Measurements from ENCODE around the gene ARHGAP8.
"Not testable (repeated sequence)": the region's sequence is repeated elsewhere in the genome, so short reads cannot be mapped to it uniquely, and the experiment has no call there.

The ARHGAP8 gene

DNA sequence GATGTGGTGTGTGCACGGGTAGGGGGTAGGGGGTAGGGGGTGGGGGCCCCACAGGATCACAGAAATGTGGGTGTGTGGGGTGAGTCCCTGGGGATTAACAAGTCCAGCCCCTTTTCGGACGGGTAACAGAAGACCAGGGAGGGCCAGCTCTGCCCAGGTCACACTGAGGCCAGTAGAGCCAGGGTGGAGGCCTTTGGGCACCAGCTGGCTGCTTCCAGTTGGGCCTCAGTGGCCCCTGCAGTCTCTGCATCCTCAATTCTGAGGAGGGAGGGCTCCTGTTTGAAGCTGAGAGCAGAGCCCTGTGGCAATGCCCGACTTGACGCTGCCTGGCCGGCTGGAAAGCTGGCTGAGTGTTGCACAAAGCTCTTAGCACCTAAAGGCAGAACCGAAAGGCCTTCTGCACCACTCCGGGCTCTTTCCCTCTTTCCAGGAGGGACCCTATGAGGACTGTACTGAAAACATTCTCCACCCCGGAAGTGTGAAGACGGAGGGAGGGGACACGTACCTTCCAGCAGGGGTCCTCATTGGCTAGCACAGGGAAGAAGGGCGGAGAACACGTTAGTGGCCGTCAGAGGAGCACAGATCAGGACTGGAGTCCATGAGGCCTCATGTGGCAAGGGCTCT lies 137.0 kb downstream of the ARHGAP8 start:
- DNase-seq (ENCODE audit: low read depth), result no peak

GRCh38 chr22:44890416-44891292 lies 138.3 kb downstream of the ARHGAP8 start:
- no peak for DNase-seq (ENCODE audit: low read depth)

GRCh38 chr22:44891293-44891747 lies 138.9 kb downstream of the ARHGAP8 start:
- DNase-seq (ENCODE audit: low read depth), result no peak

DNA sequence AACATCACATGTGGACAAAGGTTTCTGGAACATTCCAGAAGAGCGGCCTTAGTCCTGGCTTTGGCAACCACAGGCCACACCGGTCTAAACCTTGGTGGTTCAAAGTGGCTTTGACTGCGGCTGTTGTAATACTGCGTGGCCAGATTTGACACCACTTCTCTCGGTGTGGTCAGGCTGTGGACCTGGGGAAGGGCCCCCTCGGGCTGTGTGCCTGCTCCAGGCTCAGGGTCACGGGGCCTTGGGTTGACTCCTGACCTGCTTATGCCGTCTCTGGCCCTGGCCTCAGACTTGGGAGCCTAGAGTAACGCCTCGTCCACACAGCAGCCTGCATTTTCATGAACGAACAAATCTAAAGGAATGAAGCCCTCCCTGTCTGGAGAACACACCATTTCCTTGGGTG lies 139.4 kb downstream of the ARHGAP8 start:
- DNase-seq (ENCODE audit: low read depth), result no peak

- no peak for DNase-seq (ENCODE audit: low read depth)
Measured at GRCh38 chr22:44892243-44892642, 139.9 kb downstream of the ARHGAP8 start.

GRCh38 chr22:44892803-44893730 lies 140.7 kb downstream of the ARHGAP8 start:
- no peak for DNase-seq (ENCODE audit: low read depth)

- no peak for DNase-seq (ENCODE audit: low read depth)
Measured at GRCh38 chr22:44893731-44894080, 141.3 kb downstream of the ARHGAP8 start.

DNA sequence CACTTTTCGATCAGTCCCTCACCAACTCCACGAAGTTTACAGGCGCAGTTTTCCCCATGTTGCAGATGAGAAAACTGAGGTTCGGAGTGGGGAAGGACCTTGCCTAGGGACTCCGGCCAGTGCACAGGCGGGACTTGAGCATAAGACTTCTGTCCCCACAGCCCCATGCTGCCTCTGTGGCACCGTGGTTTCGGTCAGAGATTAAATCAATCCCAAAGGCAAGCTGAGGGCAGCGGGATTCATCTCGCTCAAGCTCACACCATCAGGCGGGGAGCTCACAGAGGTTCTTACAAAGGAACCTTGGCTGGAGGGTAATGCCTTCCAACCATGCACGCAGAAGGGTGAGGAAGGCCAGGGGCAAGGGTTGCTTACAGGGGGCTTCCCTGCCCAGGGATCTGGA lies 141.9 kb downstream of the ARHGAP8 start:
- no peak for DNase-seq (ENCODE audit: low read depth)

- DNase-seq (ENCODE audit: low read depth), result no peak
Measured at GRCh38 chr22:44894782-44895181, 142.4 kb downstream of the ARHGAP8 start.

- no peak for DNase-seq (ENCODE audit: low read depth)
Measured at GRCh38 chr22:44895296-44896055, 143.1 kb downstream of the ARHGAP8 start.

GRCh38 chr22:44898236-44898635 lies 145.9 kb downstream of the ARHGAP8 start:
- no peak for DNase-seq (ENCODE audit: low read depth)

- no peak for DNase-seq (ENCODE audit: low read depth)
Measured at GRCh38 chr22:44901301-44901700, 148.9 kb downstream of the ARHGAP8 start.

- not testable (repeated sequence) for DNase-seq (ENCODE audit: low read depth)
Measured at GRCh38 chr22:44903164-44903563, 150.8 kb downstream of the ARHGAP8 start.

DNA sequence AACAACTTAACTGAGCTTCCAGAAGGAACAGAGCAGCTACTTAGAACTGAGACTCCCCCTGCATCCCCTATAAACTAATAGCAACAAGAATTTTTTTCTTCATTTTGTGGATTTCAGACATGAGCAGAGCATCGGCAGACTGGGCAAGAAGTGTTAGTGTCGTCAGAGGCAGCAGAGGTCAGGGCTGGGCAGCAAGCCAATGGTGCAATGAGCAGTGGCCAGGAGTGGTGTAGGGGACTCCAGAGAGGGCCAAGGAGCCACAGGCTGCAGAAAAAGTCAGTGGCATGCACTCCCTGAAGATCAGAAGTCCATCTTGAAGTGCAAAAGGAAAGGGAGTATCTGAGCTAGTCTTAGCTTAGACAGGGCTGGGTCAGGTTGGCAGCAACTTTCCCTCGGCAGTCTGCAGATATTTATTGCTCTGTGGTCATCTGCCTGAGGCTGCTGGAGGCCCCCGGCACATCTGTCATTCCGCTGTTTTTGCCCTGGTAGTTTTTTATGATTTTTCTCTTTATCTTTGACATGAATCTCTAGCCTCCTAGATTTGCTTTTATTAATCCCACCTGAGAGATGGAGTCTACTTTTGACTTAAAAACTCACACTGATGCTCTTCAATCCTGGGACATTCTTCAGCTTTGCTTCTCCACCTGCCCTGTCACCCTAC lies 152.2 kb downstream of the ARHGAP8 start:
- not testable (repeated sequence) for DNase-seq (ENCODE audit: low read depth)

DNA sequence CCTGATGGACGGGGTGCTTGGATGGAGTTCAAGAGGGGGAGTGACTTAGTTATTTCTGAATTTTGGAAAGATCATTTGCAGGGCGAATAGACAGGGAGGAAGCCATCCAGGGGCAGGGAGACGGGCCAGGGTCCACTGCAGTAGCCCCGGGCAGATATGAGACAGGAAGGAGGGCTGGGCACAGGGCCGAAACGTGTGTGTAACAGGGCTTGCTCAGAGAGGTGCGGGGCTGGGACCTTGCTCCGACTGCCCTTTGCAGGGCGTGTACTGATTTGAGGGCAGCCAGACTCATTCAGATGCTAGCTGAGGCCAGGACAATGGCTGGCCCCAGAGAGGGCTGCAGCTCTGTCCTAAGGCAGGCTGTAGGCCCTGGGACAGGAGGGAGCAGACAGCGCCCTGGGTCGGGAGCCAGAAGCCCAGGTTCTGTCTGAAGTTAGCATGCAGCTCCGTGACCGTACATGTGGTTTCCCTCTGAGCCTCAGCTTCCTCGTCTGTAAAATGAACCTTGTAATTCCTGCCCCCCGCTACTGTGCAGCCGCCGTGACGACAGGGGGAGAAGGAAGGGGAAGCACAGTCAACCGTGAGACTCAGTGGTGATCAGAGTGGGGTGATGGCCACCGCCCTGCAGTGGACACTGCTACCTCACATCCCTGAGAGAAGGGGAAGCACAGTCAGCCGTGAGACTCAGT lies 154.0 kb downstream of the ARHGAP8 start:
- no peak for DNase-seq (ENCODE audit: low read depth)

DNA sequence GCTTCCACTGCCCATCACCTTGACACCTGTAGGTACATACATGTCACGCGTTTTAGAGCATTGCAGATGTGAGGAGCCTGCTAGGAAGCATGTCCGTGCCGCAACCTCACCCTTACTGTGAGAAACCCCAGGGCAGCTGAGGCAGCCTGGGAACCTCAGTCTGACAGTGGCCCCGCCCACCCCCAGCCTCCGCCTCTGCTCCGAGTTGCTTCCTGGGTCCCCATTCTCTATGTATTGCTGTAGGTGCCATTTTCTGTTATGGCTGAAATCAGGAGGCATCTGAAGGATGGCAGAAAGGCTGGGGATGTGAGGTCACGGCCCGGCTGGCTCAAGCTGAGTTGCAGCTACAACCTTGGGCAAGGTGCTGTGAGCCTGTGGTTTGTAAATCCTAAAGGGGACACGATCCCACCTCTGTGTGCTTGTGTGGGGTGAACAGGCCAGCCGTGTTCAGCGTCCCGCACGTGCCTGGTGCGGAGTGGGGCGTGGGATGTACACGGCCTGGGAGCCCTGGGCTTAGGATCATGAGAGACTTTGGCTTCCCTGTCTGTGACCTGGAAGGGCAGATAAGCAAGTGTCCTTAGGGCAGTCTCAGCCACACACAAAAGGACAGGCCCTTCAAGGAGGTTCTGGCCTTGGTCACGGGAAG lies 154.7 kb downstream of the ARHGAP8 start:
- no peak for DNase-seq (ENCODE audit: low read depth)

DNA sequence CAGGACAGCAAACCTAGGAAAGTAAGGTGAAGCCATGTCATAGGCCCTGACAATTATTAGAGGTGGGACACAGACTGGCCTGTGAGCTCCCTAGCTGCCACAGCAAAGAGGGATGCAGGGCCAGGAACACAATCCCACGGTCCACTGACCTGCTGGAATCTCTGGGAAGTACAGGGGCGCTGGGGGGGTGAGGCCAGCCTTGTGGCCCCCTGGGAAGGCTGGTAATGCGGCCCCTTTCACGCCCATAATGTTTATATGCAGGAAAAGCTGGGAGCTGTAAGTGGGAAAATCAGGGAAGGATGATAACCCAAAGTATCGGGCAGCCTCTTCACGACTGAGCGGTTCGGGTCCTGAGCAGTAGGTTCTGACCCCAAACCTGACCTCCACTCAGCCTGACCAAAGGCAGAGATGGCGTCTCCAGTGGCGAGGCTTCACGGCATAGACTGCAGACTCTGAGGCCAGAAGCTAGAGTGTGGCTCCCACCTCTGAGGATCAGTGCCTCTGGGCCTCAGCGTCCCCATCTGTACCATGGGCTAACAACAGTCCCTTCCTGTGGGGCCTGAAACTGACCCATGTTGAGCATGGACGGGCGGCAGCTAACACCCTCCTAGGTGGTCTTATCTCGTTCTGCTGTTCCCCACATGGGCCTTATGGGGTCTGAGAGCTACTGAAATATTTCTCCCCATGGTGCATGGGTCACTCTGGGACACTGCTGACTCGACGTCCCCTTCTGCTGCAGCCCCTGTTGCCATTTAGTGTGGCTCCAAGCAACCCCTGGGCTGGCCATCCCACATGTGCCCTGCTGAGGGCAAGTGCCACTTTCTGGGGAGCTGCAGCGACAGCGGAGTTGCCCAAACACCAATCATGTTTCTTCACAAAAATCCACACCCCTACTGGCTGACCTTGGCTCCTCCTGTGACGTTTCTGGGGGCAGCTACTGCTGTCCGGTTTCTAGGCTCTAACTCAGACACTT lies 155.7 kb downstream of the ARHGAP8 start:
- DNase-seq (ENCODE audit: low read depth), result no peak

- no peak for DNase-seq (ENCODE audit: low read depth)
Measured at GRCh38 chr22:44909241-44909640, 156.9 kb downstream of the ARHGAP8 start.
